HG03135 (cell line): ENCODE results near the gene GSDME.

Experiments used
- ATAC-seq: cut with Tn5 transposase; IDR thresholded peaks from one replicate; pipeline ENCODE4 v1.9.1; 2021; ENCODE audit warnings: mild to moderate bottlenecking, moderate library complexity; ENCODE audit not compliant: unreplicated experiment

Gene GSDME

DNA sequence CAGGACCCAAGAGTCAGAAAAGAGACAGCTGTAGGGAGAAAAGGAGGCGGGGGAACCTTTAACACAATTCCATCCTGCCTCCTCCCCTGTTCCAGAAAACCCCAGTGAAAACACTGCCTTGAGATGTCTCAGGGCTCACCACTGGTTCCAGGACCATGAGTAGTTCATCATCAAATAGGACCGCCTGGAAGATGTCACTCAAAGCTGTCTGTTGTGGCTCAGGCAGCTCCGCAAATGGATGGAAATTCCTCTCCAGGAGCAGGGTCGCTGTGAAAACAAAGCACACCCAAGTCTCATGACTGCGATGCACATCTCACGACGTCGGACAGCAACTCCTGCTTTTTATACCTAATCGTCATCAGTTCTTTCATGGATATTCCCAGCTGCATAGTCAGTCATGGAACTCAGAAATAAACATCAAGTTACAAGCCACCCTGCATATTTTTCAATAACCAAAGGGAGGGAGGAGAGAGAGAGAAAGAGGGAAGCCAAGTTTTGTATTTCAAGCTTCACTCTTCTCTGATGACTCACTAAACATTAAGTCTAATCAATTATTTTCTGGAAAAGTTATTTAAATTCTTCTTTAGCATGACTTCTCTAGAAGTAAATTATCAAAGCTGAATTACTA, 49.2 kb downstream of the GSDME start:
- ATAC-seq, result no peak

- no peak for ATAC-seq
These were observed 50.8 kb downstream of the GSDME start for GRCh38 chr7:24706211-24707170.

DNA sequence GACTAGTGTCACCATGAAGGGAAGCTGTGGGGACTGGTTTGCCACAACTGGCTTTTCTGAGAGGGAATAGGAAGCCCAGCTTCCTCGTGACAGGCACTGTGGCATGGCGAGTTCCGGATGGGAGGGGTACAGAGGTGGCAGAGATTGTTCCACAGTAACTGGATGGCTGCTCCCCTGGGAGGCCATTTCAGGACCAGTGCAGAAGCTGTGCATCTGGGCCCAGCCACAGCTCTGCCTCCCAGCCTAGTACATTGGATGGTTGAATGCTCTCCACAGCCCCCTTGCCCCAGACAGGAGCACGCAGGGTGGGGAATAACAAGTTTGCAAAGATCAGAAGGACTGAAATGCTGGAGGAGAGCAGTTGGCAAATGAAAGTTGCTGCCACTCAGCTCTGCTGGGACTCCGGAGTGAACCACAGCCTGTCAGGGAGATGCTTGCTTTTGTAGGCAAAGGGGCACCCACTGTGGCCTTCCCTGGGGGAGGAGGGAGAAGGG, 51.8 kb downstream of the GSDME start:
- ATAC-seq, result no peak

GRCh38 chr7:24704311-24704710, 53.0 kb downstream of the GSDME start:
- ATAC-seq, result no peak

GRCh38 chr7:24703296-24703695, 54.0 kb downstream of the GSDME start:
- ATAC-seq, result no peak

DNA sequence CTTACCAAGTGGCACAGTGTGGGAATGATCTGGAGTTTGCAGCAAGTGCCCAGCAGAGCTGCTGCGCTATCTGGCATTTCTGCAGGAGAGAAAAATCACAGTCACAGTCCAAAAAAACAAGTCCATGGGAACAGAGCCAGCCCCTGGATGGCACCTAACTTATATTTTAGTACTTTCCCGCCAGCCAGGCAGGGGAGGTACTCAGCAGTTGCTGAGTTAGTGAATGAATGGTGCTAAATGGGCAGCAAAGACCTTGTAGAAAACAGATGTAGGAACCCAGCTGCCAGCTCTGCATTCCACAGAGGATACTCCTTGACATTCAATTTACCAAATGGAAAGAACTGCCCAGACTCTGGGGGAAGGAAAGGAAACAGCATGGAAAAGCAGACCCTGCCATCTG, 54.5 kb downstream of the GSDME start:
- no peak for ATAC-seq

GRCh38 chr7:24701261-24702235, 55.7 kb downstream of the GSDME start:
- no peak for ATAC-seq

DNA sequence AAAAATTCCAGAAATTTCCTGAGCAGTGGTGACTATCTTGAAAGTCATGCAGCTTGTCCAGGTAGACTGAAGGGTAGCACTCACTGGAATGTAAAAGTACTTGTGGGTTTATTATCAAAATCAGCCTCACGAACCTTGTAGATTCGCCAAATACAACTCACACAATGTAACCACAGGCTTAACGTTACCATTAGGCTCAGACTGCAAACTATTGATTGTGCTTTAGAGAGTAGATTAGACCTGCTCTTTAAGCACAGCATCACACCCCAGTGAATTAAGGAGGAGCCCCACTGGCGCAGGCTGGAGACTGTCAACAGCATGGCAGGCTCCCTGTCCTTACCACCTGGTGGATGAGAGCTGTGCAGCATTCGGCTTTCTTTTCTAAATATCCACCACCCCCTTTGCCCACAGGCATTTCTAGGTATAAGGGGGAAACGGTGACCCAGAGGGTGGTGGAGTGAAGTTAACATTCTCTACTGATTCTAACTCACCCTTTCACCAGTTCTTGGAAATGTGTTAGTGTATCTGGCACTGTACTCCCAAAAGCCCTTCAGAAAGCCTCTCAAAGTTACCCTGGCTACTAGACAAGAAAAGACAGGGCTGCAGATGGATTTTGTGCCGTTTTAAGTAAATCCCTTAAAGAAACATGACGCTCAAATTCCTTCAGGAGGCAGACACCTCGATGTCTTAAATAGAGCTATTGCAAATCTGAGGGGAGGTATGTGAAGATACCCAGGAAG, 56.6 kb downstream of the GSDME start:
- no peak for ATAC-seq

- ATAC-seq, result no peak
These were observed 58.6 kb downstream of the GSDME start for GRCh38 chr7:24698531-24699266.

DNA sequence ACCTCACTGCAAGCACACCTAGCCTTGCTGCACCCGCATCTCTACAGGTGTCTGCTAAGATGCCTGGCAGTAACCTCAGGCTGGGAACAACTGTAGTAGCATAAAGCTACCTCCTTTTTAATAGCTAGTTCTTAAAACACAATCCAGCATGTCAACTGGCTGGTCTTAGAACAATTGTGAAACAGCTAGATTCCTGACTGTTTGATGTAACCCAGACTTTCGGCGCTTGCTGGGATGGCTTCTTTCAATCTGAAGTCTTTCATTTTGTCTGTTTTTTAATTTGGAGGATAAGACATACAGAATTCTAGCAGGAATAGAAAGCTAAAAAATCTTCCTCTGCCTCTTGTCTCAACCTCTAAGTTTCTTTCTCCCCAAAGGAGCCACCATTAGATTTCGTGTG, 59.8 kb downstream of the GSDME start:
- ATAC-seq, result no peak

DNA sequence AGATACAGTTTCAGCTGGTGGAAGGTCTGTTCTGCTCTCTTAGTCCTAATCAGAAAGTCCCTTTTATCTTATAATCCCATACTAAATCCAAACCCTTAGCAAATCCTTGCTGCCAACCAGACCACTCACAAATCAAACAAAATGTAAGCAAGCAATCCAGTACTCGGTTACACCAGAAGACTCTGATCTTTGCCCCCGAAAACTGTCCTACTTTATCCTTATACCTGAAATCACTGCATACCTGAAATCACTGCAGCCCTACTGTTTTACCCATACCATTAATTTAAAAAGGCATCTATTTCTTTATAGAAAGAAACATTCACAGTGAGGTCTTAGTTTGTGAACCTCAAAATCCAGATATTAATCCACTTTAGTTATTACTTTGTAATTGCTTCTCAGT, 64.7 kb downstream of the GSDME start:
- ATAC-seq, result no peak

DNA sequence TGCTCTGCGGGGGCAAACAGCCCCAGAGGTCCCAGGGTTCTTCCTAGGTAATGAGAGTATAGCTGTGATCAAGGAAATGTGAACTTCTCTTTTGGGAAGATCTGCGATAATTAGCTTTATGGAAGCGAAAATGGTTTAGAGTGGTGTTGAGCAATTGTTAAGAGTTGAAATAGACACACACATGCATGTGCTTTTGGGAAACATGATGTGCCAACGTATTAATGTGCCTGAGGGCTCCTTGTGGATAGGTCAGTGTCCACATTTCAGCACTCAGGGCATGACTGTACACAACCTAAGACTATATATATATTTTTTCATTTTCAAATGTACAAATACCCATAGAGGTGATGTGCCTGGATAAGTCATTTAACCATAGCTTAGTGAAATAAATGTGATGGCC, 67.0 kb downstream of the GSDME start:
- no peak for ATAC-seq

- no peak for ATAC-seq
These were observed 71.6 kb downstream of the GSDME start for GRCh38 chr7:24685708-24686107.

- no peak for ATAC-seq
These were observed 86.5 kb downstream of the GSDME start for GRCh38 chr7:24670782-24671181.

- ATAC-seq, result no peak
These were observed 87.2 kb downstream of the GSDME start for GRCh38 chr7:24669971-24670591.

GRCh38 chr7:24668927-24669635, 88.2 kb downstream of the GSDME start:
- ATAC-seq, result no peak

GRCh38 chr7:24665564-24666294, 91.5 kb downstream of the GSDME start:
- ATAC-seq, result no peak

DNA sequence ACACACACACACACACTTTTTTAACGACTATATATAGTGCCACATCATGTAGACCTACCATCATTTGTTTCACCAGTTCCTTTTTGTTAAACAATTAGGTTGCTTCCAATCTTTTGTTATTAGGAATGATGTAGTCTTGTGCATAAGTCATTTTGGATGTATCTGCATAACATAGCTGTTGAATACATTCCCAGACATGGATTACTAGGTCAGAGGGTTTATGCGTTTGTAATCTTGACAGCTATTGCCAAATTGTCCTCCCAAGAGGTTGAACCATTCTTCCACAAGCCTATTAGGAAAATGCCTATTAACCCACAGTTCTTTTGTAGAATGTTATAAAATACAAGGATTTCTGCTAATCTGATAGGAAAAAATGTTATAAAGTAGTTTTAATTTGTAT, 96.7 kb downstream of the GSDME start:
- no peak for ATAC-seq
